ENCODE data around the gene GRIN3B. TPM values are rescaled to one million over a fixed set of nuclear protein-coding genes. Genes with fewer than 3 reads are reported as not detected.

Gene GRIN3B
- total and polyA plus RNA-seq, 9 of the 15 experiments (the other 6 are each of a cell fraction or from before 2014, with no cell fraction given), result 0.06 to 0.95 (median 0.19) TPM; not detected in 6

GRCh38 chr19:1055028-1055425, 54.8 kb downstream of the GRIN3B start:
- H4K20me1 ChIP-seq (replicated peaks; ENCODE audit: control insufficient read depth, insufficient read depth, low read length), result 0 out of 2 replicates have a peak, but pooled peaks cover 4% of the 10 kb centered on the region
- BruUV-seq (replicated peaks), result no TSS peak
- H3K79me2 ChIP-seq (ENCODE audit: control insufficient read depth, insufficient read depth, low read length), result no peaks in the 10 kb centered on the region
- H3K9me3 ChIP-seq (replicated peaks; ENCODE audit: control insufficient read depth, insufficient read depth, low read depth, low read length), result no peaks in the 10 kb centered on the region
- CTCF ChIA-PET (ENCODE audit: low intra/inter-chr PET ratio), result no interaction called here
- peak overlapping the region in 1 of 2 experiments; percentile 40; a peak in 1 of 4 replicates for H3K9ac ChIP-seq (ENCODE audit: insufficient read depth in 1 of 2, low read depth in 2 of 2, low read length in 2 of 2)
- intact Hi-C loops (cut with micrococcal nuclease), result no loop called here
- no peak overlapping the region for H3K4me2 ChIP-seq (ENCODE audit: insufficient read depth, low read length)
- in situ Hi-C loops (cut with MboI), result no loop called here
- H2AFZ ChIP-seq (ENCODE audit: low read depth, low read length), result no peak overlapping the region
- ATAC-seq (no peak), FAIRE-seq (no peak), DNase-seq (ENCODE audit: extremely low read depth in 1 of 4, low spot score in 3 of 4) (no peak)
- peaks cover 83% of the 10 kb centered on the region for H3K36me3 ChIP-seq (ENCODE audit: control insufficient read depth, insufficient read depth, low read length)
- WGBS (ENCODE audit: insufficient coverage, low coverage, missing lambda C conversion rate), result 95% methylated on average over 4 of the region's 14 CpGs
- no peaks in the 10 kb centered on the region for H3K27me3 ChIP-seq (ENCODE audit: control insufficient read depth in 2 of 2, insufficient read depth in 2 of 2, low read length in 2 of 2)
- H3K4me3 ChIP-seq, result no peak overlapping the region
- TF ChIP-seq POLR2G (IDR thresholded peaks at IDR 0.05; ENCODE audit: low read depth, low read length) (peak; percentile 45), MYBL2 (IDR thresholded peaks at IDR 0.05; ENCODE audit: low read depth) (no peak), MYBL2 (CRISPR knock-in tag; IDR thresholded peaks at IDR 0.05; ENCODE audit: borderline replicate concordance) (no peak), E2F1 (CRISPR knock-in tag; IDR thresholded peaks at IDR 0.05) (no peak), RBFOX2 (IDR thresholded peaks at IDR 0.05; ENCODE audit: low read depth, low read length) (peak; percentile 20; the same call in 1 of the 2 replicates), ZNF124 (CRISPR knock-in tag; IDR thresholded peaks at IDR 0.05) (no peak)
- POLR2A ChIA-PET, result interaction anchor here (0.6 to 1.0 kb wide), 2 partner anchors 8 to 20 kb away, joined by 3 to 4 read pairs; no protein-coding TSS in a partner anchor
- no peak overlapping the region for H3K27ac ChIP-seq (ENCODE audit: extremely low read depth, low read depth, low read length)
- peaks cover 0 to 45% of the 10 kb centered on the region in 2 experiments; a peak in 3 of 5 replicates for H3K4me1 ChIP-seq (replicated peaks in 1 of 2; ENCODE audit: control insufficient read depth in 2 of 2, insufficient read depth in 2 of 2, low read length in 2 of 2)
- no peaks in the 10 kb centered on the region for H3K9me1 ChIP-seq (ENCODE audit: control insufficient read depth, insufficient read depth, low read length)

Measured in K562 (cell line).